ENCODE measurements around the gene RPL15.

RPL15 gene

DNA sequence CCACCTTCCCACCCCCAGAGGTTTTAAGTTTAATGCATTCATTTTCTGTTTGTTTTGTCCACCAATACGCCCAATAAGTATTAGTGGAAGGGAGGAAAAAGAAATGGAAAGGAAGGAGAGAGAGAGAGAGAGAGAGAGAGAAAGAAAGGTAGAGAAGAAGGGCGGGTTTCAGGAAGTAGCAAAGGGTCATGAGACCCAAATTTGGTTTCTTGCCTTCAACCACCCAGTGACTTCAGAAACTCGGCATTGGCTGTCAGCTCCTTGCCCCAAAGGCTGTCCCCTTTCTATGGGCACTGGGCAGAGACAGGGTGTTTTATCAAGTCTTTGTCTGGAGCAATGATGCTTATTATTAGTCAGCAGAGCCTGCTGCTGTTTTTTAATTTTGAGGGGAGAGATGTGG is 14.7 kb downstream of the RPL15 start:
- no peak for DNase-seq (ENCODE audit: low spot score)

DNA sequence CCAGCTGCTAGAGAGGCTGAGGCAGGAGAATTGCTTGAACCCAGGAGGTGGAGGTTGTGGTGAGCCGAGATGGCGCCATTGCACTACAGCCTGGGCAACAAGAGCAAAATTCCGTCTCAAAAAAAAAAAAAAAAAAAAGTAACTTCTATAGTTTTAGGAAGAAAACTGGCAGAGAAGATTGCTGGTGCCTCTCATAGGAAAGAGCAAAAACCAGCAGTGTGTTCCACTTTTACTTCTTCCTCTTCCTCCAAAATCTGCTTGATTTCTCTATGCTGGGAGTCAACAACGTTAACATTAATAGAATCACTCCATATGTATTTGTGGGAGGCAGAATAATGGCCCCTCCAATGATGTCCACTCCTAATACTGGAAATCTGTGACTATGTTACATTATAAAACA is 15.6 kb downstream of the RPL15 start:
- no peak for DNase-seq (ENCODE audit: low spot score)

DNA sequence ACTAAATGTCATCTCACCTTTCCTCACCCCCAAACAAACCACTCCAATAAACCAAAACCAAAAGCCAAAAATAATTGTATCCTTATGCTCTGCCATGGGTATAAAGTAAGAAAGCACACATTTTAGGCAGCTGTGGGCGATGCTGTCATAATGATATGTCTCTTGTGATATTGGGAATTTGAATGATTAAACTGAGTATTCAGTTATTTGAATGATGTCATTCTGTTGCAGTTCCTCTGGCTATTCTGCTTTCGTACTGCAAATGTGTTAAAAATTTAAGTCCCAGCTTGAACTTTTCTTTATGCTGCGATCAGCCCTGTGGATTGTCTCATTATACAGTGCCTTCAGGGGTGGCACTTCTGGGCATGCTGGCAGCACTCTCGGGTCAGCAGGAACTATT is 17.3 kb downstream of the RPL15 start:
- no peak for DNase-seq (ENCODE audit: low spot score)

DNA sequence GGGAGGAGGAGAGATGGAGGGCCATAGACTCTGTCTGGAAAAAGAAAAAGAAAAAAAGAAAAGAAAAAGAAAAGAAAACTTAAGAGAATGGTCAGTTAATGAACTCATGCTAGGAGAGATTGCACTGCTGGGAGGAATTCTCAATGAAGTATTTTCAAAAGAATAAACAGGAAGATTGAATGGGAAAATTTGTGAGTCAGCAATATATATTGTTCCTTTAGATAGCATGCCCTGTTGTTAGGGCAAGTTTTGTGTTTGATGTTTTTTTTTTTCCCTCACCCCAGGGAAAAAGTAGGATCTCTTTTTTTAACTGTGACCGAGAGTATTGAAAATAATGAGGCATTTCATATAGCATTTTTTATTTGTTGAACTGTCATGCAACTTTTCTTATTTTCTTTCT is 20.4 kb downstream of the RPL15 start:
- DNase-seq (ENCODE audit: low spot score): no peak

DNA sequence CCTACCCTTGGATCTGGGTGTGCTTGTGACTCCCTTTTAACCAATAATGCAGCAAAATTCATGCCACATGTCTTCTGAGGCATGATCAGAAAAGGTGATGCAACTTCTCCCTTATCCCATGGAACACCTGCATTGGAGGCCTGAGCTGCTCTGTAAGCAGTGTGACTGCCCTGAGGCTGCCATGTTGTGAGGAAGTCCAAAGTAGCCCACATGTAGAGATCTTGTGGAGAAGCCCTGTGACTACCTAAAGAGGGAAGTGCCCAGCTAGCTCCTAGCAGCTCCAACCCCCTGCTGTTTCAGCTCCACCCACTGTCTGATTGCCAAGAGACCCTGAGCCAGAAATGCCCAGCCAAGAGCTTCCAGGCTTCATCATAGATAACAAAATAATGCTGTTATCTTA is 21.8 kb downstream of the RPL15 start:
- no peak for DNase-seq (ENCODE audit: low spot score)

DNA sequence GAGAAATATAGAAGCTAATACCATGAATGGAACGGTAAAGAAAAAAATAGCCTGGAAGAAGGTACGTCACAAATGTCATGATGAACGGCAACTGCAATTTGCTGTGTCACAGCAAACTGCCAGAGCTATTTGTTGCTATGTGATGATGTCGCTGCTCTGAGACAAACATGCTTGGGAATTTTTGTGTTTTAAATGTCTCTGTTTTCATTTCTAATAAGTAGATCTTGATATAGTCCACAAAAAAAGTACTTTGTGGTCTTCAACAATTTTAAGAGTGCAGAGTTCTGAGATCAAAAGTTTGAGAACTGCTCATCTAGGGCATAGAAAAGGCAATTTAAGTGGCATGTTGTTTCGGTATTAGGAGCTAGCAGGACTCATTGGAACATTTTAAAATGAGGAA is 23.8 kb downstream of the RPL15 start:
- DNase-seq (ENCODE audit: low spot score): peak; percentile 38

DNA sequence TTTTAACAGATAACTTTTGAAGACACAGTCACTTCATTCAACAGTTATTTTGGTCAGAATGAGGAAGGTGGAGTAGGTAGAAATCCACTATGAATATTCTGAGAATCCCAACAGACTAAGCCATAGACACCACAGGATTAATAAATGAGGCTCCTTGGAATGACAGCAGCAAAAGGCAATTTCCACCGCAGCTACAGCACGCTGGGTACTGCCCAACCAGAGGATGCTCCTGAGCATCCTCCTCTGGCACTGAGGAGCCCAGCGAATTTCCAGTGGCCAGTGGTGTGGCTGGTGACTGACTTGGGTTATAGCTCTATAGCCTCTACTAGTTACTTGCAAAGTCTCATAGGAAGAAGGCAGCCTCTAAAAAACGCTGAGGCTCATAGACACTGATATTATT is 24.5 kb downstream of the RPL15 start:
- DNase-seq (ENCODE audit: low spot score): no peak

DNA sequence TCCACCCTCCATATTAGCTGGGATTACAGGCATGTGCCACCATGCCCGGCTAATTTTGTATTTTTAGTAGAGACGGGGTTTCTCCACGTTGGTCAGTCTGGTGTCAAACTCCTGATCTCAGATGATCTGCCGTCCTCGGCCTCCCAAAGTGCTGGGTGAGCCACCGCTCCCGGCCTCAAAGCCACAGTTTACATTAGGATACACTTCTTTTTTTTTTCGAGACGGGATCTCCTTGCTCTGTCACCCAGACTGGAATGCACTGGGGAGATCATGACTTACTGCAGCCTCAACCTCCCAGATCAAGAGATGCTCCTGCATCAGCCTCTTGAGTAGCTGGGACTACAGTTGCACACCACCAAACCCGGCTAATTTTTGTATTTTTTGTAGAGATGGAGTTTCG is 25.6 kb downstream of the RPL15 start:
- DNase-seq (ENCODE audit: low spot score): no peak

DNA sequence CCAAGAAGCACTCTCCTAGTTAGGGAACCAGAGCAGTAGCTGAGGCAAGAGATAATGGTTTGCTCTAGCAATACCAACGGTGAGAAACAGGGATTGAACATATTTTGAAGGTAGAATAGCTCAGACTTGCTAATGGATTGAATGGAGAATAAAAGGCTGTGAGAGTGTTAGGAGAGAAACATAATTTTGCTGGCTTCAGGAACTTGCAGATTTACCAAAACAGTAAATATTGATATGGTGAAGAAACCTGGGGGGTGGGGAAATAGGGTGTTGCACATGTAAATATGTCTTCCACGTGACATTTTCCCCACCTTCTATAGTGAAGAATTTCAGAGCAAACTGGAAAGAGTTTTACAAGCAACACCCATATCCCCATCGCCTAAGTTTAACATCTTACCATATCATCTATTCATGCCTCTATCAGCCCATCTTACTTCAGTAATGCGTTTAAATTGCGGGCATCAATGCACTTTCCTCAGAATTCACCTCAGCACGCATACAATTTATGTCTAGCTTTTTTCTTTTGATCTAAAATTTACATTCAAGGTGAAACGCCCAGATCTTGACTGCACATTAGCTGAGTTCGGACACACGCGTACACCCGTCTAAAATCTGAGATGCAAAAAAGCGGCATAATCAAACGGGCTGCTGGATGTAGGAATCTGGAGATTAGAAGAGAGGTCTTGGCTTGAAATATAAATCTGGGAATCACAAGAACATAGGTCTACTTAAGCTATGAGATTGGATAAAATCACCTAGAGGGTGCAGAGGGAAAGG is 27.3 kb downstream of the RPL15 start:
- no peak for DNase-seq (ENCODE audit: low spot score)

DNA sequence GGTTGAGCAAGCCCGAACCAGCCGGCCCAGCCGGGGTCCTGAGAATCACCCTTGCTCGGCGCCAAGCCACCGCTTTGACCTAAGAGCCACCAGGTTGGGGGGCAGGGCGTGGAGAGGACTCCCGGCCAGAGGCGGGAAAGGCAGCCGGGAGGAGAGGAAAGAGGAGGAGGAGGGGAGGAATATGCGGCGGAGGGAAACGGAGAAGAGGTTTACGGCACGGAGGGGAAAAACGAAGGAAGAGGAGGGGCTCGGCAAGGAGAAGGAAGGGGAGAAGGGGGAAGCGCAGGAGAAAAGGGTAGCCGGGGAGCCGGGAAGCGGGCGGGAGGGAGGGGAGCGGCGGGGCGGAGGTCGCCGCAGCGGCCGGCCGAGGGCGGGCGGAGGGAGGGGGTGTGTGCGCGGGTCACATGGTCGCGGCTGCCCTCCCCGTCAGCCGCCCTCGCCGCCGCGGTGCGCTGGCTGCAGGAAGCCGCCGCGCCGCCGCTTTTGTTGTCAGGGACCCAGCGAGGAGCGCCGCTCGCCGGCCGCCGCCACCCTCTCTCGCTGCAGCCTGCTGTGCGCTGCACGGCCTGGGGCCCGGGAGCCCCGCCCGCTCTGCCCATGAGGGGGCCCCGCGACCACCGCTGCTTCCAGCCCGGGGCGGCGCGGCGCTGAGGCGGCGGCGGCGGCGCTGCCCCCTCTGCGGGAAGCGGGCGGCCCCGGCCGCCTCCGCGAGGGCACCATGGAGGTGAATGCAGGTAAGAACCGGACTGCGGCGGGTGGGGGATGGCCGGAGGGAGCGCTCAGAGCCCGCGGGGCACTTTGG is 28.1 kb downstream of the RPL15 start, which contains the start of gene NR1D2:
Gene NR1D2, plus strand, starts transcription at position 426 of the 802 bp plus-strand sequence. Its CDS starts 293 bp downstream, at position 719.
- peak; percentile 79 for DNase-seq (ENCODE audit: low spot score)

DNA sequence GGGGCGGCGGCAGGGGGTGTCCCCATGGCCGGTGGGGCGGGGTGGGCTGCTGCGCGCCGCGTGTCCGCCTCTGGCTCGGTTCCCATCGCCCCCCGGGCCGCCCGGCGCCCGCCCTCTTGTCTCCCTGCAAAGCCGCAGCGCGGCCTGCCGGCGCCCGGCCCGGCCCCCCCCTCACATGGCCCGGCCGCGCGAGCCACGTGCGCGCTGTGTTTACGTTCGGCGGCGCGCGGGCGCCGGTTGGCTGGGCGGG is 28.7 kb downstream of the RPL15 start:
- DNase-seq (ENCODE audit: low spot score): no peak

DNA sequence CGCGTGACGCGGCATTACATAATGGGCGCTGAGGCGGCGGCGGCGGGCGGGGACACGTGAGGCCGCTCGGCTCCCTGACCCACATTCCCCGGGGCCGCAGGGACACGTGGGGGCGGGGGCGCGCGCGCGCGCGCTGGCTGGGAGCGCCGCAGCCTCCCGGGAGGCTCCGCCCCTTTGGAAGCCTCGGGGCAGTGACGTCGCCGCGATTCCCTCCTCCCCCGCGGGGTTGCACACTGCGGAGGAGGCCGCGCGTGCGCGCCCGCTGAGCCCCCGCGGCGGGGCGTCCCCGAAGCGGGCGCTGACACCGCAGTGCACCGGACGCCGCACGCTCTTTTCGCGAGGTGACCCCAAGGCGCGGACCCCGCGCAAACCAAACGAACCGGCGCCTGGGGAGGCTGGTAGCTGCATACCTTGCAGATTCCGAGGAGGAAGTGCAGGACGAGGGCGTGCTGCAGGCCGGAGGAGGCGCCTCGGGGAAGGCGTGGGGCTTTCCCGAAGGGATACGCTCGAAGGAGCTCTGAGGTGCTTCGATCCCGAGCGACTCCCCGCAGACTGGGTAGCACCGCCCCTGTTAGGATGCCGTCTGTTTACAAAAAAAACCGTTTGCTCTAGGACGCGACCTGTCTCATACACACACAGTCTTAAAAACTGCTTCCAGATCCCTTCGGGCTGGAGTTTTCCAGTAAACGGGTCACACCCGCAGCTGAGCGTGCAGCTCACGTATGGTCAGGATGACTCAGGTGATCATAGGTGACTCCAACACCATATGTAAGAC is 29.2 kb downstream of the RPL15 start:
- peak; percentile 96 for DNase-seq (ENCODE audit: low spot score)

DNA sequence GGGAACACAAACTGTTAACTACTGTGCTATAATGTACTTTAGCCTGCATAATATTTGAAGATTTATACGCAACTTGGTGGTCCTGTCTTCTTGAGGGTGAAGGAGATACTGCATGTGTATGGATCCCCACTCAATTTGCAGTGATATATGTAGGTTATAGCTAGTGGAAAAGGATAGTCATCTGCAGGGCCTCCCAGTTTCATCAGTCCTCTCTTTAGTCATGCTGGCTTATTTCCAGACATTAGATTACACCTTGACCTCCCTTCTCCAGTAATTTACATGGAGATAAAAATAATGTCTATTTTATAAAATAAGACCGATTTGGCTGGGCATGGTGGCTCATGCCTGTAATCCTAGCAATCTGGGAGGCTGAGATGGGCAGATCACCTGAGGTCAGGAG is 31.8 kb downstream of the RPL15 start:
- DNase-seq (ENCODE audit: low spot score): peak; percentile 39

DNA sequence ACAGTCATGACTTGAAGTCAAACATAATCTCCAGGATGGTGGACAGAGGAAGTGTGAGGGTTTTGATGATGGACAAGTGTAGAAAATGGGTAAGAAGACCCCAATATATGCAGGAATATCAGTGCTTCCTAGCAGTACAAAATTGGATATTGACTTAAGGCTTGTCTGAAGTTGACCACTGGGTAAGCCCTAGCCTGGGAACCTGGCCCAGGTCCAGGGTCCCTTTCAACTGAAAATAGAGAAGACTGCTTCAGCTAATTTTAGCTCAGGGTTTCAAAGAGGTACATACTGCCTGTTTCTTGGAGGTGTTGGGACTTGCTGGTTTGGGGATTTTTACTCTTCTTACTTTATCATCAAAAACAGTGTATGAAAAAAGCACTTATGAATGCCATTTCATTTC is 32.9 kb downstream of the RPL15 start:
- no peak for DNase-seq (ENCODE audit: low spot score)

DNA sequence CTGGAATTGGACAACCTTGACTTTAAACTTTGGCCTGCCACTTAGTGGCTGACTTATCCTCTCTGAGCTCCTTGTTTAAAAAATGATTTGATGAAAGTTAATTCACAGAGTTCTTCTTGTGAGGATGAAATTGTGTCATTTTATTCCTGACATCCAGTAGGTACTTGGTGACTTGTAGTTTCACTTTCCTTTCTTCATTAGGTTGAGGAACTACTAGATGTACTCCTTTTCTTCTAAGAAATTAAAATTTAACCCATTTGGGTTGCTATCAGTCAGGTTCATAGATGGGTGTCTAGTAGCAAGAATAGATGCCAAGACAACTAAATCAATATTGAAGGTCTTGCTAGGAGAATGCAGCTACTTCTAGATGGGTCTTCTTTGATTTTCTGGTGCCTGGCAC is 33.4 kb downstream of the RPL15 start:
- no peak for DNase-seq (ENCODE audit: low spot score)

DNA sequence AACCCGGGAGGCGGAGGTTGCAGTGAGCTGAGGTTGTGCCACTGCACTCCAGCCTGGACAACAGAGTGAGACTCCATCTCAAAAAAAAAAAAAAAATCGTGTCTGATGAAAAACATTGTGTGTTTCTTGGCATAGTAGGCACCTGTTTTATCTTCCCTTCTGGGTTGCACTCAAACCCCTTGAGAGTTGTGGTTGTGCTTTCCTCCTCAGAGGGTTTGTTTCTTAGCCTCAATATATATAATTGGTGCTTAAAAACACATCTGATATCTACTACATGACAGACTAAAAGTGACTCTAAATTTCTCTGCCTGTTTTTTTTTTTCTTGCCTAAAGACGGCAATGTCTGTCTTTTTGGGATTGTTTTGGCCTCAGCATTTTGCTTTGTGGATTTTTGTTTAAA is 35.7 kb downstream of the RPL15 start:
- no peak for DNase-seq (ENCODE audit: low spot score)

DNA sequence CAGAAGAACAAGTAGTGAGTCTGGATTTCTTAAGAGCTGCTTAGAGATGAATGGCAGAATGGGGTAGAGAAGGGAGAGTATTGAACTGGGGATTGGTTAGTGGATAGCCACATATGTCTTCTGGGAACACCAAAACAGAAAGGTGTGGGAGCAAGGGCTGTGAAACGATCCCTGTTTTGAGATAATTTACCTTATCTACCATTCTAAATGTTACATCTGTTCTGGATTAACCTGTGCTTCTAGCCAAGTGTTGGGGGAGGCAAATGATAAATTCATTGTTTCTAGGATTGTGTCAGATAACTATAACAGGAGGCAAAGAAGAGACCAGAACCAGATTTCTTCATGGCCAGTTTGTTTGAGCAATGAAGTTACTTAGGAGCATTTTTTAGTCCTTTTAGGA is 36.6 kb downstream of the RPL15 start:
- no peak for DNase-seq (ENCODE audit: low spot score)

DNA sequence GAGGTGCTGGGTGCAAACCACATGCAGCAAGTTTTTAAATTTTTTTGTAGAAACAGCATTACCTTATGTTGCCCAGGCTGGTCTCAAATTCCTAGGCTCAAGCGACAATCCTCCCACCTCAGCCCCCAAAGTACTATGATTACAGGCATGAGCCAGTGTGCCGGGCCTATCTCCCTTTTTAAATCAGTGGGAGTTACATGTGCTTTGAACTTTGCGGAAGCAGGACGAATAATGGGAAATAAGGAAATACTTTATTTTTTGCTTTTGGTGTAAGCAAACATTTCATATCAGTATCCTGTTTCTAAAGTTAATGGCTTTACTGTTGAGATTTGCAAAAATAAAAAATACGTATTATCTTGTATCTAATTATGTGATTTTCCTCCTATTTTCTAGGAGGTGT is 37.2 kb downstream of the RPL15 start:
- no peak for DNase-seq (ENCODE audit: low spot score)

DNA sequence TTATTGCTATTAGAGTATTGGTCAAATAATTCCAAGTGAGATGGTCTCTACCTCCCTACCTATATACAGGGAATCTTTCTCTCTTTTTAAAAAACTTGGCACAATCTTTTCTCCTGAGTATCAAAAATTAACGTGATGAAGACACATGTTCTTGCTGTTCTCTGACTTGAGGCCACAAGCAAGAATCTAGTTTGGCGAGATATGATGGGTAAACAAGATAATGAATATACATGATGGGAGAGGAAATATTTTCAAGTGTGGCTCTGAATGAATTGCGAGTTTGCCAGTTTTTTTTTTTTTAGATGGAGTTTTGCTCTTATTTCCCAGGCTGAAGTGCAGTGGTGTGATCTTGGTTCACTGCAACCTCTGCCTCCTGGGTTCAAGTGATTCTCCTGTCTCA is 39.8 kb downstream of the RPL15 start:
- DNase-seq (ENCODE audit: low spot score): no peak

DNA sequence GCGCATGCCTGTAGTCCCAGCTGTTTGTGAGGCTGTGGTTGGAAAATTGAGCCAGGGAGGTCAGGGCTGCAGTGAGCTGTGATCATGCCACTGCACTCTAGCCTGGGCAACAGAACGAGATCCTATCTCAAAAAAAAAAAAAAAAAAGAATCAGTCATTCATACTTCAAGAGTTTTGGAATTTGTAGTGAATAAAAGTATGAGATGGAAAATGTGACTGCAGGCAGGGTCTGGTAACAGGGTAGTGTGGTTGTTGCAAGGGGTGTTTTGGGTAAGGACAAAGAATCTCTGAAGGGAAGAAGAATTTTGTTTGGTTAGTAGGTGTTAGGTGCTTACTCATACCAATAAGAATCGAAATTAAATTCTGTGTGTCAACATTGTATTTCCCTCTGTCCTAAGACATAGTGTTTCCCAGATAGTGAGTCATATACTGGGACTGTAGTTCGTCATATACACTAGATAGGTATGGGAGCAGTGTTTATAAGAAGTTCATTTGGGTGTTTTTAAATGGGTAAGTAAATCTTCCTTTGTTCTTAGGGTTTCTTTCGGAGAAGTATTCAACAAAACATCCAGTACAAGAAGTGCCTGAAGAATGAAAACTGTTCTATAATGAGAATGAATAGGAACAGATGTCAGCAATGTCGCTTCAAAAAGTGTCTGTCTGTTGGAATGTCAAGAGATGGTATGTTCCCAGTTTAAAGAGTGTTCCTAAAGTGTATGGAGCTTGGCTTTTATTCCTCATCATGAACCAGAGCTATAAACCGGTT is 42.4 kb downstream of the RPL15 start:
- DNase-seq (ENCODE audit: low spot score): no peak

DNA sequence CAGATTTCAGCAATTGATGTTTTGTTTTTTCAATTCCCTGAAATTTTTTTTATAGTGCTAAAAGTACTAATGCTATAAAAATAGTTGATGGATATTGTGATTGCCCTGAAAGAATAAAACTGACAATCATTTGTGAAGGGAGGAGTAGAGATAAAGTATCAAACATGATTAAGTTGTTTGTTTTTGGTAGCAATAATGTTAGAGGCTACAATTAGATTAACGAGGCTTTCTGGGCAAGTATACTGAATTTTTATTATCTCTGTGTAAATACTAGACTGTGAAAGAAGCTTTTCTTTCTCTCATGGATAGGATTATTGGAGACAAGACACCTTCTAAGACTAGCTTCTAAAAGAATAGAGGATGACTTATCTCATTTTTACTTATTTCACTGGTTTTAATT is 43.7 kb downstream of the RPL15 start:
- no peak for DNase-seq (ENCODE audit: low spot score)

DNA sequence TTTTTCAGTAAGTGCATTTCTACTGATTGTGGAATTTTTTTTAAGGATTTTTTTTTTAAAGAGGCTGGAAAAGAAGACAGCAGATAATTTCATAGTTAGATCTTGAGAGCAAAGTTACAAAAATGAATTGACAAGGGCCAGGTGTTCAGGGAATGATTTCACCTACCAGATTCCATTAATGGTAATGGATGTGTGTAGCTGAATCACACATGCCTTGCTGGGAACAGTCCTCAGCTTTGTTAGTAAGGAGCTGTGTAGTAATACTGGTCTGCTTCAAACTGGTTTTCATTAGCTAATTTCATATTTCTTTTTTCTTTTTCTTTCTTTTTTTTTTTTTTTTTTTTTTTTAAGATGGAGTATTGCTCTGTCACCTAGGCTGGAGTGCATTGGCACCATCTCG is 44.1 kb downstream of the RPL15 start:
- DNase-seq (ENCODE audit: low spot score): no peak
